Suprapubic skin (tissue), 3 donors: ENCODE data around the gene SUGCT.

ENCODE experiments used
- POLR2AphosphoS5 ChIP-seq, 3 donors: sonication (generic); formaldehyde crosslinking; IDR thresholded peaks; one replicate each; pipeline ENCODE4 v1.6.1; 2017; ENCODE audit warnings: antibody characterized with exemption in 3 of 3
- TF ChIP-seq, protein P1 (sequence below), 2 donors: fragments of 200-600 bp in 1 of 2; fragments of 450-650 bp in 1 of 2; sonication (generic) in 1 of 2; IDR thresholded peaks; one replicate each; pipeline ENCODE4 v1.5.1; 2016 to 2019; ENCODE audit warnings: antibody characterized with exemption in 2 of 2, mild to moderate bottlenecking in 1 of 2, moderate library complexity in 1 of 2

DNA sequence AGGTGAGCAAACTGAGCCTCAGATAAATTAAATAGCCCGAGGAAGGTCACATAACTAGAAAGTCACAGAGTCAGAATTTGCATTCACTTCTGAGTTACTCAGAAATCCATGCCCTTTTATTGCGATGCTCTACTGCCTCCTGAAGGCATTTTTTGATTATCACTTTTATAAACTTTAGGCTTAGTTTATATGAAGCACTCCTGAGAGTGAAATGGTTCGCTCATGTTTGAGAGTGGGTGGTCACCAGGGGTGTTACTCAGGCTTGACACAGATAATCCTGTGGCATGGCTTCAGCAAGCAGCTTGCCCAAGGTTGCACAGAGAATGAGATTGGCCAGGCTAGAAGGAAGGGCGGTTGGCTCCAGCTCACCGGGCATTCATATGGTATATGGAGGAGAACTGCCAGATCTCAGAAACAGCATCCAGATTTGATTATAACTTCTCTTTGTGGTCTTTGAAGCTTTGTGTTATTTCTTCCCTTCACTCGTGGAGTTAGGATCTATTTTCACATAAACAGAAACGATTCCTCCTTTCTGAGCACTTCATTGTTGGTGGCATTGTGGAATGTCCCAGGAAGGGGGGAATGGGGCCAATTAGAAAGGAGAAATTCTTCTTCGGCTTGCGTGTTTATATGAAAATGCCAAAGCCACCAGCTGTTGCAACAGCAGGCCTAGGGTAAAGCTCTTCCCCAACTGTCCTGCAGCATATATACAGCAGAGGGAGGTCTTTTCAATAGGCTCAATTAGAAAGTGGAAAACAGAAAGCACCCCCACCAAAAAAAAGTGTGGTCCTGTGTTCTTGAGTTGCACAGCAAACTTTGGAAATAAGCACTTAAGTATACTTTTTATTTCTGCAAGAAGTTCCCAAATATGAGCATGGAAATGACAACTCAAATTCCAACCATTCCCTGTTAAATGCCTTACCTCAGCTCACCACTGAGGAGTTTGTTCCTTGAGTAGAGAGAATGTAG lies 628.8 kb downstream of the SUGCT start:
- TF ChIP-seq, protein P1, sequence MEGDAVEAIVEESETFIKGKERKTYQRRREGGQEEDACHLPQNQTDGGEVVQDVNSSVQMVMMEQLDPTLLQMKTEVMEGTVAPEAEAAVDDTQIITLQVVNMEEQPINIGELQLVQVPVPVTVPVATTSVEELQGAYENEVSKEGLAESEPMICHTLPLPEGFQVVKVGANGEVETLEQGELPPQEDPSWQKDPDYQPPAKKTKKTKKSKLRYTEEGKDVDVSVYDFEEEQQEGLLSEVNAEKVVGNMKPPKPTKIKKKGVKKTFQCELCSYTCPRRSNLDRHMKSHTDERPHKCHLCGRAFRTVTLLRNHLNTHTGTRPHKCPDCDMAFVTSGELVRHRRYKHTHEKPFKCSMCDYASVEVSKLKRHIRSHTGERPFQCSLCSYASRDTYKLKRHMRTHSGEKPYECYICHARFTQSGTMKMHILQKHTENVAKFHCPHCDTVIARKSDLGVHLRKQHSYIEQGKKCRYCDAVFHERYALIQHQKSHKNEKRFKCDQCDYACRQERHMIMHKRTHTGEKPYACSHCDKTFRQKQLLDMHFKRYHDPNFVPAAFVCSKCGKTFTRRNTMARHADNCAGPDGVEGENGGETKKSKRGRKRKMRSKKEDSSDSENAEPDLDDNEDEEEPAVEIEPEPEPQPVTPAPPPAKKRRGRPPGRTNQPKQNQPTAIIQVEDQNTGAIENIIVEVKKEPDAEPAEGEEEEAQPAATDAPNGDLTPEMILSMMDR (IDR thresholded peaks at IDR 0.05) = no peak
- no peak for TF ChIP-seq POLR2AphosphoS5 (IDR thresholded peaks at IDR 0.05)
